GM12878 (cell line): ENCODE results near the gene CHCHD6. TPM values are rescaled to one million over a fixed set of nuclear protein-coding genes. Genes with fewer than 3 reads are reported as not detected.

Source experiments
- ATAC-seq: fragments of 200-7000 bp; cut with Tn5 transposase; 3 replicates; pipeline ENCODE4 v1.9.1; 2020; ENCODE audit warnings: mild to moderate bottlenecking, moderate library complexity
- BruUV-seq: library from RNA; stranded (reverse); fragments of 400-500 nt; replicated peaks from 2 replicates; lab custom pipeline; 2021; lab: Mats Ljungman, UMichigan
- CTCF ChIA-PET: fragments of 300-600 bp; sonication (Branson Sonifier 250); formaldehyde crosslinking; extraction: SDS; loops from one replicate; lab custom pipeline; 2021; ENCODE audit warnings: inconsistent platforms; lab: Yijun Ruan, JAX
- POLR2A ChIA-PET: fragments of 350-600 bp; formaldehyde crosslinking; extraction: SDS; loops from one replicate; lab custom pipeline; 2021; ENCODE audit warnings: inconsistent platforms; lab: Charles Lee
- RAD21 ChIA-PET: fragments of 300-600 bp; sonication (Branson Sonifier 250); formaldehyde crosslinking; loops from one replicate; lab custom pipeline; 2023; ENCODE audit warnings: antibody characterized with exemption; ENCODE audit not compliant: unreplicated experiment; lab: Charles Lee
- SMC1A ChIA-PET: fragments of 300-600 bp; sonication (Branson Sonifier 250); formaldehyde crosslinking; loops from one replicate; lab custom pipeline; 2023; ENCODE audit not compliant: unreplicated experiment, uncharacterized antibody; lab: Charles Lee
- DNase-seq: peaks from one replicate; pipeline ENCODE4 v3.0.0-alpha.2; 2011; ENCODE audit warnings: low read depth, low spot score
- FAIRE-seq: peaks from 3 replicates; lab custom pipeline; 2011; peaks lifted over from hg19 to GRCh38; lab: Jason Lieb, UNC
- H2AFZ ChIP-seq: 2 replicates; pipeline ENCODE4 v1.6.0; 2011; ENCODE audit warnings: low read depth, low read length, control low read depth; ENCODE audit not compliant: control insufficient read depth
- H3K27ac ChIP-seq: 2 replicates; pipeline ENCODE4 v1.5.1; 2011; ENCODE audit warnings: control low read depth; ENCODE audit not compliant: control insufficient read depth, insufficient read depth
- H3K27me3 ChIP-seq, 2 experiments: replicated peaks in 1 of 2; 2 replicates each; pipeline versions ENCODE4 v1.6.0 to v1.6.1; 2011; ENCODE audit warnings: low read length in 1 of 2; ENCODE audit not compliant: control insufficient read depth in 2 of 2, insufficient read depth in 2 of 2
- H3K36me3 ChIP-seq, 2 experiments: 2 replicates each; pipeline ENCODE4 v1.5.1; 2011; ENCODE audit warnings: low read length in 1 of 2; ENCODE audit not compliant: control insufficient read depth in 2 of 2, insufficient read depth in 2 of 2
- H3K4me1 ChIP-seq: 2 replicates; pipeline ENCODE4 v1.6.1; 2011; ENCODE audit warnings: mild to moderate bottlenecking, low read length, moderate library complexity, mixed read lengths; ENCODE audit not compliant: control insufficient read depth, insufficient read depth
- H3K4me2 ChIP-seq: 2 replicates; pipeline ENCODE4 v1.6.0; 2011; ENCODE audit warnings: control low read depth; ENCODE audit not compliant: control insufficient read depth, insufficient read depth
- H3K4me3 ChIP-seq: fragments of 200-600 bp; sonication (generic); 2 replicates; pipeline ENCODE4 v1.5.1; 2016
- H3K79me2 ChIP-seq: 2 replicates; pipeline ENCODE4 v1.6.0; 2011; ENCODE audit warnings: low read length; ENCODE audit not compliant: control insufficient read depth, insufficient read depth
- H3K9ac ChIP-seq: 2 replicates; pipeline ENCODE4 v1.8.0; 2011; ENCODE audit warnings: low read length, control low read depth, mixed read lengths; ENCODE audit not compliant: control insufficient read depth, insufficient read depth
- H3K9me3 ChIP-seq: replicated peaks from 3 replicates; pipeline ENCODE4 v1.5.1; 2011; ENCODE audit warnings: mild to moderate bottlenecking, low read length; ENCODE audit not compliant: control insufficient read depth, insufficient read depth
- H4K20me1 ChIP-seq: 2 replicates; pipeline ENCODE4 v1.6.0; 2011; ENCODE audit not compliant: control insufficient read depth, insufficient read depth
- ATF7 ChIP-seq: fragments of 450-650 bp; IDR thresholded peaks from 2 replicates; pipeline ENCODE4 v1.6.1; 2016; ENCODE audit warnings: low read depth, mild to moderate bottlenecking
- BRCA1 ChIP-seq: IDR thresholded peaks from 2 replicates; pipeline ENCODE4 v1.6.1; 2011; ENCODE audit warnings: low read depth, low read length, improper control_type of control experiment
- HDAC2 ChIP-seq: fragments of 200-600 bp; sonication (generic); IDR thresholded peaks from 2 replicates; pipeline ENCODE4 v1.6.1; 2017
- JUND ChIP-seq: IDR thresholded peaks from 2 replicates; pipeline ENCODE4 v1.6.1; 2012; ENCODE audit warnings: low read depth, mild to moderate bottlenecking, low read length, improper control_type of control experiment, moderate library complexity
- NR2C1 ChIP-seq: fragments of 450-650 bp; IDR thresholded peaks from 2 replicates; pipeline ENCODE4 v1.6.1; 2017; ENCODE audit warnings: antibody characterized with exemption, mild to moderate bottlenecking, moderate library complexity
- SMARCA5 ChIP-seq: fragments of 450-650 bp; IDR thresholded peaks from 2 replicates; pipeline ENCODE4 v1.6.1; 2017; ENCODE audit warnings: mild to moderate bottlenecking
- TCF3 ChIP-seq: IDR thresholded peaks from 2 replicates; pipeline ENCODE4 v1.6.1; 2012; ENCODE audit warnings: low read depth, mild to moderate bottlenecking, low read length, borderline replicate concordance; ENCODE audit not compliant: insufficient read depth
- WGBS: methylation state at CpG from one replicate; pipeline ENCODE4 v1.1.6; 2016; ENCODE audit warnings: low lambda C conversion rate; ENCODE audit not compliant: insufficient replicate concordance, insufficient coverage; ENCODE audit errors: missing lambda C conversion rate; 5-methylcytosine and 5-hydroxymethylcytosine counted together
- in situ Hi-C: fragments of 300-500 bp; cut with MboI; formaldehyde crosslinking; loops from 9 replicates; pipeline ENCODE4 v1.14.3; 2018; ENCODE audit warnings: mixed read lengths
- intact Hi-C: fragments of 100-400 bp; cut with micrococcal nuclease; formaldehyde crosslinking; loops from one replicate; pipeline ENCODE4 v1.14.2; 2022; ENCODE audit not compliant: unreplicated experiment
- polyA plus RNA-seq, 11 experiments: library from polyadenylated mRNA; depleted of rRNA in 4 of 11; unstranded in 6 of 11; stranded (reverse) in 5 of 11; fragments of >200 nt; fragmentation: Nextera tagmentation in 4 of 11; fragmentation: Illumina TruSeq in 1 of 11; extraction: Ambion mirVana in 4 of 11; extraction: Trizol in 1 of 11; gene quantifications; 1 replicate in 1 of 11; 2 replicates in 10 of 11; pipeline versions ENCODE4 v1.2.1 to v1.2.3, GENCODE V29; 2011 to 2016; ENCODE audit warnings: inconsistent platforms in 2 of 11, missing spikeins in 2 of 11, low read depth in 1 of 11
- total RNA-seq, 4 experiments: library from RNA; depleted of rRNA in 3 of 4; stranded (reverse); fragments of >200 nt in 3 of 4; fragmentation: Illumina TruSeq in 1 of 4; extraction: Trizol in 1 of 4; gene quantifications; 2 replicates each; pipeline versions ENCODE4 v1.2.1 to v1.2.3, GENCODE V29; 2013 to 2021
- TF ChIP-seq, protein P1 (sequence below): fragments of 450-650 bp; IDR thresholded peaks from 2 replicates; pipeline ENCODE4 v1.6.1; 2017; ENCODE audit warnings: mild to moderate bottlenecking, moderate library complexity
- TF ChIP-seq, protein P2 (sequence below): fragments of 450-650 bp; IDR thresholded peaks from 2 replicates; pipeline ENCODE4 v1.6.1; 2017; ENCODE audit warnings: mild to moderate bottlenecking
- TF ChIP-seq, protein P3 (sequence below): fragments of 450-650 bp; IDR thresholded peaks from 2 replicates; pipeline ENCODE4 v1.6.1; 2017; ENCODE audit warnings: borderline replicate concordance

Gene CHCHD6
- total and polyA plus RNA-seq, 10 of the 15 experiments (the other 5 are each of a cell fraction or from before 2014, with no cell fraction given), result 2.7 to 16.7 (median 12.3) TPM

DNA sequence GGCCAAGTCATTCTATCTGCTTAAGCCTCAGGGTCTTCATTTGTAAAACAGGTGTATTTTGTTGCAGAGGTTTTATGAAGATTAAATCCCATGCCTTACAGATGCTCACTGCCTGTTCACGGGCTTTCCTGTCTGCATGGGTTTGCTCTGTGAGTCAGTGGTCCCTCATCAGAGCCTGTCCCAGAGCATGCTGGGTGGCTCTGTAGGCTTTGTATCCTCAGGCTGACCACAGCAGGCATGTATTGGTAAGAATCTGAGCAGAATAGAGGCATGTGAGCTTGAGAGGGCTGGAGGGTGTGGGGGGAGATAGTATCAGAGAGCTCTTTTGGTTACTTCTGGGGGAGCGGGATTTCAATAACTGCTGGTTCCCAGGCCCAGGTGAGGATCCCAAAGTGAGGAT is 233.5 kb downstream of the CHCHD6 start:
- Histone ChIP-seq H3K4me1 (no peaks in the 10 kb centered on the region), H3K9me3 (no peaks in the 10 kb centered on the region), H3K4me2 (no peak overlapping the region), H2AFZ (no peak overlapping the region), H3K27me3 (no peaks in the 10 kb centered on the region), H3K9ac (no peak overlapping the region), H3K27ac (no peak overlapping the region), H3K4me3 (no peak overlapping the region), H4K20me1 (no peaks in the 10 kb centered on the region), H3K79me2 (no peaks in the 10 kb centered on the region), H3K36me3 (no peaks in the 10 kb centered on the region)
- intact Hi-C loops, result no loop called here
- in situ Hi-C loops, result no loop called here
- ATAC-seq, result no peak
- no peak for TF ChIP-seq BRCA1
- TF ChIP-seq, protein P1, sequence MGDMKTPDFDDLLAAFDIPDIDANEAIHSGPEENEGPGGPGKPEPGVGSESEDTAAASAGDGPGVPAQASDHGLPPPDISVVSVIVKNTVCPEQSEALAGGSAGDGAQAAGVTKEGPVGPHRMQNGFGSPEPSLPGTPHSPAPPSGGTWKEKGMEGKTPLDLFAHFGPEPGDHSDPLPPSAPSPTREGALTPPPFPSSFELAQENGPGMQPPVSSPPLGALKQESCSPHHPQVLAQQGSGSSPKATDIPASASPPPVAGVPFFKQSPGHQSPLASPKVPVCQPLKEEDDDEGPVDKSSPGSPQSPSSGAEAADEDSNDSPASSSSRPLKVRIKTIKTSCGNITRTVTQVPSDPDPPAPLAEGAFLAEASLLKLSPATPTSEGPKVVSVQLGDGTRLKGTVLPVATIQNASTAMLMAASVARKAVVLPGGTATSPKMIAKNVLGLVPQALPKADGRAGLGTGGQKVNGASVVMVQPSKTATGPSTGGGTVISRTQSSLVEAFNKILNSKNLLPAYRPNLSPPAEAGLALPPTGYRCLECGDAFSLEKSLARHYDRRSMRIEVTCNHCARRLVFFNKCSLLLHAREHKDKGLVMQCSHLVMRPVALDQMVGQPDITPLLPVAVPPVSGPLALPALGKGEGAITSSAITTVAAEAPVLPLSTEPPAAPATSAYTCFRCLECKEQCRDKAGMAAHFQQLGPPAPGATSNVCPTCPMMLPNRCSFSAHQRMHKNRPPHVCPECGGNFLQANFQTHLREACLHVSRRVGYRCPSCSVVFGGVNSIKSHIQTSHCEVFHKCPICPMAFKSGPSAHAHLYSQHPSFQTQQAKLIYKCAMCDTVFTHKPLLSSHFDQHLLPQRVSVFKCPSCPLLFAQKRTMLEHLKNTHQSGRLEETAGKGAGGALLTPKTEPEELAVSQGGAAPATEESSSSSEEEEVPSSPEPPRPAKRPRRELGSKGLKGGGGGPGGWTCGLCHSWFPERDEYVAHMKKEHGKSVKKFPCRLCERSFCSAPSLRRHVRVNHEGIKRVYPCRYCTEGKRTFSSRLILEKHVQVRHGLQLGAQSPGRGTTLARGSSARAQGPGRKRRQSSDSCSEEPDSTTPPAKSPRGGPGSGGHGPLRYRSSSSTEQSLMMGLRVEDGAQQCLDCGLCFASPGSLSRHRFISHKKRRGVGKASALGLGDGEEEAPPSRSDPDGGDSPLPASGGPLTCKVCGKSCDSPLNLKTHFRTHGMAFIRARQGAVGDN, result no peak
- TF ChIP-seq NR2C1, result no peak
- TF ChIP-seq SMARCA5, result no peak
- no peak for TF ChIP-seq JUND
- TF ChIP-seq, protein P2, sequence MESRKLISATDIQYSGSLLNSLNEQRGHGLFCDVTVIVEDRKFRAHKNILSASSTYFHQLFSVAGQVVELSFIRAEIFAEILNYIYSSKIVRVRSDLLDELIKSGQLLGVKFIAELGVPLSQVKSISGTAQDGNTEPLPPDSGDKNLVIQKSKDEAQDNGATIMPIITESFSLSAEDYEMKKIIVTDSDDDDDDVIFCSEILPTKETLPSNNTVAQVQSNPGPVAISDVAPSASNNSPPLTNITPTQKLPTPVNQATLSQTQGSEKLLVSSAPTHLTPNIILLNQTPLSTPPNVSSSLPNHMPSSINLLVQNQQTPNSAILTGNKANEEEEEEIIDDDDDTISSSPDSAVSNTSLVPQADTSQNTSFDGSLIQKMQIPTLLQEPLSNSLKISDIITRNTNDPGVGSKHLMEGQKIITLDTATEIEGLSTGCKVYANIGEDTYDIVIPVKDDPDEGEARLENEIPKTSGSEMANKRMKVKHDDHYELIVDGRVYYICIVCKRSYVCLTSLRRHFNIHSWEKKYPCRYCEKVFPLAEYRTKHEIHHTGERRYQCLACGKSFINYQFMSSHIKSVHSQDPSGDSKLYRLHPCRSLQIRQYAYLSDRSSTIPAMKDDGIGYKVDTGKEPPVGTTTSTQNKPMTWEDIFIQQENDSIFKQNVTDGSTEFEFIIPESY, result no peak
- no peak for TF ChIP-seq TCF3
- TF ChIP-seq, protein P3, sequence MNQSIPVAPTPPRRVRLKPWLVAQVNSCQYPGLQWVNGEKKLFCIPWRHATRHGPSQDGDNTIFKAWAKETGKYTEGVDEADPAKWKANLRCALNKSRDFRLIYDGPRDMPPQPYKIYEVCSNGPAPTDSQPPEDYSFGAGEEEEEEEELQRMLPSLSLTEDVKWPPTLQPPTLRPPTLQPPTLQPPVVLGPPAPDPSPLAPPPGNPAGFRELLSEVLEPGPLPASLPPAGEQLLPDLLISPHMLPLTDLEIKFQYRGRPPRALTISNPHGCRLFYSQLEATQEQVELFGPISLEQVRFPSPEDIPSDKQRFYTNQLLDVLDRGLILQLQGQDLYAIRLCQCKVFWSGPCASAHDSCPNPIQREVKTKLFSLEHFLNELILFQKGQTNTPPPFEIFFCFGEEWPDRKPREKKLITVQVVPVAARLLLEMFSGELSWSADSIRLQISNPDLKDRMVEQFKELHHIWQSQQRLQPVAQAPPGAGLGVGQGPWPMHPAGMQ, result no peak
- TF ChIP-seq HDAC2, result no peak
- TF ChIP-seq ATF7, result no peak
- ChIA-PET RAD21 (interaction anchor here (0.8 to 1.2 kb wide), 2 partner anchors 24 to 45 kb away, joined by 3 read pairs; partner anchors contain the start of gene PLXNA1), CTCF (interaction anchor here (1.0 to 2.4 kb wide), 2 partner anchors 9 to 185 kb away, joined by 3 to 9 read pairs; no protein-coding TSS in a partner anchor), POLR2A (no interaction called here), SMC1A (interaction anchor here (0.9 to 1.1 kb wide), 2 partner anchors 25 to 185 kb away, joined by 3 read pairs; no protein-coding TSS in a partner anchor)
- no peak for DNase-seq
- WGBS, result 69% methylated on average over 2 of the region's 2 CpGs
- no TSS peak for BruUV-seq
- no peak for FAIRE-seq
